Duodenal mucosa (tissue), 2 donors: Measurements from ENCODE around the gene ABHD1.
"Not testable (repeated sequence)": the region's sequence is repeated elsewhere in the genome, so short reads cannot be mapped to it uniquely, and the experiment has no call there.

Experiments used
- H3K27ac ChIP-seq: one replicate; pipeline ENCODE4 v1.7.0; 2013; ENCODE audit warnings: low read depth, low read length
- H3K27me3 ChIP-seq, 2 donors: one replicate each; pipeline ENCODE4 v1.7.0; 2013; ENCODE audit warnings: low read length in 2 of 2, control low read depth in 1 of 2; ENCODE audit not compliant: insufficient read depth in 2 of 2, control insufficient read depth in 1 of 2
- H3K36me3 ChIP-seq, 2 donors: one replicate each; pipeline ENCODE4 v1.7.0; 2013; ENCODE audit warnings: low read length in 2 of 2, control low read depth in 1 of 2; ENCODE audit not compliant: insufficient read depth in 2 of 2, control insufficient read depth in 1 of 2
- H3K4me1 ChIP-seq, 2 donors: one replicate each; pipeline ENCODE4 v1.7.0; 2013; ENCODE audit warnings: low read length in 2 of 2, control low read depth in 1 of 2; ENCODE audit not compliant: insufficient read depth in 2 of 2, control insufficient read depth in 1 of 2
- H3K4me3 ChIP-seq, 2 donors: one replicate each; pipeline ENCODE4 v1.7.0; 2013; ENCODE audit warnings: low read length in 2 of 2, low read depth in 1 of 2
- H3K9ac ChIP-seq, 2 donors: one replicate each; pipeline ENCODE4 v1.7.0; 2013; ENCODE audit warnings: low read length in 2 of 2, low read depth in 1 of 2
- H3K9me3 ChIP-seq, 2 donors: one replicate each; pipeline ENCODE4 v1.7.0; 2013; ENCODE audit warnings: low read length in 2 of 2, control low read depth in 1 of 2; ENCODE audit not compliant: control insufficient read depth in 1 of 2

Gene ABHD1

GRCh38 chr2:27110603-27111352, 12.8 kb upstream of the ABHD1 start:
- H3K27ac ChIP-seq, H3K27me3 ChIP-seq, H3K9me3 ChIP-seq, H3K4me3 ChIP-seq, H3K4me1 ChIP-seq, H3K9ac ChIP-seq, H3K36me3 ChIP-seq: not testable (repeated sequence)

- not testable (repeated sequence) for H3K9me3 ChIP-seq, H3K27ac ChIP-seq, H3K4me1 ChIP-seq, H3K9ac ChIP-seq, H3K27me3 ChIP-seq, H3K36me3 ChIP-seq, H3K4me3 ChIP-seq
Observed at GRCh38 chr2:27111392-27112078, 12.1 kb upstream of the ABHD1 start.

GRCh38 chr2:27115519-27115918, 8.1 kb upstream of the ABHD1 start:
- Histone ChIP-seq H3K9me3 (no peaks in the 10 kb centered on the region), H3K27ac (no peak overlapping the region), H3K4me1 (peaks cover 4 to 9% of the 10 kb centered on the region in 2 donors), H3K9ac (no peak overlapping the region), H3K27me3 (peaks cover 12% of the 10 kb centered on the region in 2 donors), H3K4me3 (no peak overlapping the region), H3K36me3 (no peaks in the 10 kb centered on the region)

DNA sequence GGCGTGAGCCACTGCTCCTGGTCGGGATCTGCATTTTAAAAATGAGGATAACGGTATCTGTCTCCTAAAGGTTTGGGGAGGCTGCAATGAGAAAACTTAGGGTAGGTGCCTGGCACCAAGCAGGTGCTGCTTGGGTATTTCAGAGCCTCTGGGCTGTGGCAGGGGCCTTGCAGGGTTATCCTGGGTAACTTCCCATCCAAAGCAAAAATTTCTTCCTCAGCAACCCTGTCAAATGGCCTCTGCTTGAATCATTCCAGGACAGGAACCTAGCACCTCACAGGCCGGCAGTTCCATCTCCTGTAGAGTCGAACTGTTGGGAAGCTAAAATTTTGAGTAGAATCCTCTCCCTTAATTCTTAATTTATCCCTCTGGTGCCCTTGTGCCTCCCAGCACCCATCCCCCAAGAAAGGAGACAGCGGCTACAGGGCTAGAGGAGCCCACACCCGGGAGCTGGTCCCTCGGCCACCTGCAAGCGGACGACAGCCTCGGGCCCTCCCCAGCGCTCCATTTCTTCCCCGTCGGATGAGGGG, 5.6 kb upstream of the ABHD1 start:
- H3K27ac ChIP-seq, result no peak overlapping the region
- H3K36me3 ChIP-seq, result no peaks in the 10 kb centered on the region
- H3K4me3 ChIP-seq, result peak overlapping the region; percentile 37 to 58
- no peaks in the 10 kb centered on the region for H3K9me3 ChIP-seq
- peaks cover 12% of the 10 kb centered on the region in 2 donors for H3K27me3 ChIP-seq
- H3K9ac ChIP-seq, result no peak overlapping the region
- H3K4me1 ChIP-seq, result peaks cover 5 to 14% of the 10 kb centered on the region in 2 donors

- Histone ChIP-seq H3K4me3 (peak within 1 kb of the TSS; percentile 64 to 75), H3K27ac (no peak within 1 kb of the TSS), H3K9me3 (no peaks in the 10 kb centered on the region), H3K4me1 (peaks cover 9 to 20% of the 10 kb centered on the region in 2 donors), H3K36me3 (no peaks in the 10 kb centered on the region), H3K9ac (no peak within 1 kb of the TSS), H3K27me3 (peaks cover 12% of the 10 kb centered on the region in 2 donors)
Observed at GRCh38 chr2:27118525-27119329, 4.9 kb upstream of the ABHD1 start, which contains the start of gene CGREF1. Gene CGREF1 (minus strand): TSS chr2:27119128. CDS start chr2:27104366, 14,762 bp downstream.

GRCh38 chr2:27119330-27119670, 4.3 kb upstream of the ABHD1 start:
- Histone ChIP-seq H3K4me1 (peaks cover 9 to 25% of the 10 kb centered on the region in 2 donors), H3K4me3 (peak overlapping the region; percentile 64 to 75), H3K27me3 (peaks cover 12% of the 10 kb centered on the region in 2 donors)
- not testable (repeated sequence) for H3K9ac ChIP-seq, H3K36me3 ChIP-seq, H3K9me3 ChIP-seq, H3K27ac ChIP-seq

- peaks cover 9 to 27% of the 10 kb centered on the region in 2 donors for H3K4me1 ChIP-seq
- no peak overlapping the region for H3K9ac ChIP-seq
- H3K27me3 ChIP-seq, result peaks cover 12% of the 10 kb centered on the region in 2 donors
- no peak overlapping the region for H3K4me3 ChIP-seq
- H3K36me3 ChIP-seq, result no peaks in the 10 kb centered on the region
- no peaks in the 10 kb centered on the region for H3K9me3 ChIP-seq
- H3K27ac ChIP-seq, result no peak overlapping the region
Observed at GRCh38 chr2:27121906-27122305, 1.7 kb upstream of the ABHD1 start.

- Histone ChIP-seq H3K27me3 (peaks cover 12% of the 10 kb centered on the region in 2 donors), H3K9ac (peak overlapping the region in 1 of 2 donors; percentile 63), H3K27ac (no peak overlapping the region), H3K4me3 (peak overlapping the region; percentile 74 to 89), H3K4me1 (peaks cover 9 to 27% of the 10 kb centered on the region in 2 donors), H3K9me3 (no peaks in the 10 kb centered on the region), H3K36me3 (no peaks in the 10 kb centered on the region)
Observed at GRCh38 chr2:27122791-27123190, 824 bp upstream of the ABHD1 start.

DNA sequence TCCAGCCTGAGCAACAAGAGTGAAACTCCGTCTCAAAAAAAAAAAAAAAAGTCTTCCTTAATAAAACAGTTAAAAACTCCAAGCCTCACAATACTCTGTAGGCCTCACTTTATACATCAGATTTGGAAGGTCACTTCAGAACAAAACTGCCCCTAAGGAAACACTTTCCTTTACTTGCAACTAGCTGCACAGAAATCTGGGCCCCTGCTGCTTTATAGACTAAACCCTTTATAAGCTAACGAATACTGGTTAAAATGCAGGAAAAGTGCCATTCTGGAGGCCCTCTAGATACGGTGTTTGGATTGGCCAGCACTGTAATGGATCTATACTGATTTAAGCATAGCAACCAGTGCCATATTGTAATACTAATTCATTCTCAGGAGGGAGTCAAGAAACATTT, 1.5 kb downstream of the ABHD1 start:
- Histone ChIP-seq H3K27ac (no peak overlapping the region), H3K4me1 (peaks cover 5 to 18% of the 10 kb centered on the region in 2 donors), H3K9ac (no peak overlapping the region), H3K4me3 (no peak overlapping the region), H3K27me3 (peaks cover 0 to under 1% of the 10 kb centered on the region in 2 donors), H3K36me3 (peaks cover 2 to 13% of the 10 kb centered on the region in 2 donors), H3K9me3 (no peaks in the 10 kb centered on the region)
